ENCODE data around the gene ZFHX3. TPM values are rescaled to one million over a fixed set of nuclear protein-coding genes. Genes with fewer than 3 reads are reported as not detected.

Gene ZFHX3
- total and polyA plus RNA-seq, 9 of the 15 experiments (the other 6 are each of a cell fraction or from before 2014, with no cell fraction given), result 0.01 to 0.23 (median 0.06) TPM; not detected in 4

DNA sequence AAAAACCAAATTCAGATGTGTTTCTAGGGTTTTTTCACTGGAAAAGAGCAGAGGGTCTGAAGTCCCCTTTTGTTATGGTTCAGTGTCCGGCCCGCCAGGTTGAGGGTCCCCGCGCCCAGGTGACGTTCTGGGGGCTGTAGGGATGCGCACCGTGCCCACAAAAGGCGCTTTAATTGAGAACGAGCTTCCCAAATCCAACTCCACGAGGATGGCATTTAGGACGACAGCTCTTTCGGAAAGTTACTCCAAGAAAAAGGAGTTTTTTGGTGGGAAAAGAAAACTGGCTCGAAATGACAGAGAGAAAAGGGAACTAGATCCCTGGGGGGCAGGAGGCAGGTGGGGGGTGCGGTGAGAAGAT is 15.9 kb upstream of the ZFHX3 start (continued):
- TF ChIP-seq POLR2AphosphoS5 (IDR thresholded peaks at IDR 0.05; ENCODE audit: control insufficient read depth, insufficient read depth, low read depth, low read length) (no peak), POU5F1 (IDR thresholded peaks at IDR 0.05; ENCODE audit: borderline replicate concordance, low read depth, low read length, partially characterized antibody) (no peak), NEUROD1 (IDR thresholded peaks at IDR 0.05; ENCODE audit: borderline replicate concordance, low read depth, low read length, partially characterized antibody) (no peak)

- TF ChIP-seq C11orf30 (IDR thresholded peaks at IDR 0.05; ENCODE audit: low read depth), result no peak
- no peak for TF ChIP-seq TCF15 (CRISPR knock-in tag; IDR thresholded peaks at IDR 0.05)
- TF ChIP-seq CGGBP1 (CRISPR knock-in tag; IDR thresholded peaks at IDR 0.05), result no peak
- TF ChIP-seq TAF9B (IDR thresholded peaks at IDR 0.05; ENCODE audit: partially characterized antibody), result no peak
- TF ChIP-seq KLF13 (tag; IDR thresholded peaks at IDR 0.05; ENCODE audit: borderline replicate concordance, low read depth), result no peak
- TF ChIP-seq ZNF143 (CRISPR knock-in tag; IDR thresholded peaks at IDR 0.05), result no peak
- no peak for FAIRE-seq
- H2AFZ ChIP-seq (ENCODE audit: low read depth, low read length), result no peak overlapping the region
- H3K79me2 ChIP-seq (ENCODE audit: control insufficient read depth, insufficient read depth, low read length), result no peaks in the 10 kb centered on the region
- peaks cover 34 to 52% of the 10 kb centered on the region in 2 experiments for H3K27me3 ChIP-seq (ENCODE audit: control insufficient read depth in 2 of 2, insufficient read depth in 2 of 2, low read length in 2 of 2)
- H3K36me3 ChIP-seq (ENCODE audit: control insufficient read depth, insufficient read depth, low read length), result no peaks in the 10 kb centered on the region
- intact Hi-C loops (cut with micrococcal nuclease), result no loop called here
- no peak for DNase-seq (ENCODE audit: extremely low read depth in 1 of 4, low spot score in 3 of 4)
- H4K20me1 ChIP-seq (replicated peaks; ENCODE audit: control insufficient read depth, insufficient read depth, low read length), result no peaks in the 10 kb centered on the region
- in situ Hi-C loops (cut with MboI), result no loop called here
- CTCF ChIA-PET (ENCODE audit: low intra/inter-chr PET ratio), result no interaction called here
- H3K27ac ChIP-seq (ENCODE audit: extremely low read depth, low read depth, low read length), result no peak overlapping the region
- no peaks in the 10 kb centered on the region for H3K9me1 ChIP-seq (ENCODE audit: control insufficient read depth, insufficient read depth, low read length)
- H3K4me3 ChIP-seq, result no peak overlapping the region
- H3K4me2 ChIP-seq (ENCODE audit: insufficient read depth, low read length), result no peak overlapping the region
- H3K9me3 ChIP-seq (replicated peaks; ENCODE audit: control insufficient read depth, insufficient read depth, low read depth, low read length), result no peaks in the 10 kb centered on the region
- H3K4me1 ChIP-seq (replicated peaks in 1 of 2; ENCODE audit: control insufficient read depth in 2 of 2, insufficient read depth in 2 of 2, low read length in 2 of 2), result peaks cover 0 to 12% of the 10 kb centered on the region in 2 experiments; a peak in 2 of 5 replicates
- H3K9ac ChIP-seq (ENCODE audit: insufficient read depth in 1 of 2, low read depth in 2 of 2, low read length in 2 of 2), result no peak overlapping the region
- no TSS peak for BruUV-seq (replicated peaks)
- 4% methylated on average over 52 of the region's 55 CpGs for WGBS (ENCODE audit: insufficient coverage, low coverage, missing lambda C conversion rate)
- POLR2A ChIA-PET, result no interaction called here
- no peak for ATAC-seq
These were observed 15.1 kb upstream of the ZFHX3 start for GRCh38 chr16:73062743-73063733.

All from K562 (cell line).